ENCODE data around the gene ACTR6.

Gene ACTR6

DNA sequence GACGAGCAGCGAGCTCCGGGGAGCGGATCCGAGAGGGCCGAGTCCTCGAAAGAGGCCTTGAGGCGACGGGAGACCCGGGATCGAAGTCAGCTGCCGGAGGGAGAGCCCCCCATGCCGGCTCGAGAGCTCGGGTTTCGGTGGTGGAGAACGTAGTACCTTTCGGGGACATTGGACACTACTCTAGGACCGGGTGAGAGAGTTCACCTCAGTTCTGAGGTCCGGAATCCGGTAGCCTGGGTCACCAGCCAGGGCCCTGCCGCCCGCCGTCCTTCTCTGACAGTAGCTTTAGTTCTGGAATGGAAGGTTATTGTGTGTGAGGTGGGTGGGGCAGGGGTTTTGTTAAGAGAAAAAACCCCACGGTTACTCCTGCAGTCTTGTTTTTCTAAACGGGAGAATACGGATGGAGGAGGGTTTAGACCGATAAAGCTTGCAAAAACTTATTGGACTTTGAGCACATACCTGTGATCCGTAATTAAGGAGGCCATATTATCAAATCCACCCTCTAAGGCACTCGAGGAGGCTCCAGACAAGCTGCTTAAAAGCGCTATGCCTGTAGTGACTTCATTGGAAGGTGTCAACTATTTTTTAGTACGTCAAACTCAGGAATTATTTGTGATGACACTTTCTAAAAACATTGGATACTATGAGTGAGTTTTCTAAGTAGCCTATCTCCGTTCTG, 67.1 kb downstream of the ACTR6 start:
- peak; percentile 26 for DNase-seq

DNA sequence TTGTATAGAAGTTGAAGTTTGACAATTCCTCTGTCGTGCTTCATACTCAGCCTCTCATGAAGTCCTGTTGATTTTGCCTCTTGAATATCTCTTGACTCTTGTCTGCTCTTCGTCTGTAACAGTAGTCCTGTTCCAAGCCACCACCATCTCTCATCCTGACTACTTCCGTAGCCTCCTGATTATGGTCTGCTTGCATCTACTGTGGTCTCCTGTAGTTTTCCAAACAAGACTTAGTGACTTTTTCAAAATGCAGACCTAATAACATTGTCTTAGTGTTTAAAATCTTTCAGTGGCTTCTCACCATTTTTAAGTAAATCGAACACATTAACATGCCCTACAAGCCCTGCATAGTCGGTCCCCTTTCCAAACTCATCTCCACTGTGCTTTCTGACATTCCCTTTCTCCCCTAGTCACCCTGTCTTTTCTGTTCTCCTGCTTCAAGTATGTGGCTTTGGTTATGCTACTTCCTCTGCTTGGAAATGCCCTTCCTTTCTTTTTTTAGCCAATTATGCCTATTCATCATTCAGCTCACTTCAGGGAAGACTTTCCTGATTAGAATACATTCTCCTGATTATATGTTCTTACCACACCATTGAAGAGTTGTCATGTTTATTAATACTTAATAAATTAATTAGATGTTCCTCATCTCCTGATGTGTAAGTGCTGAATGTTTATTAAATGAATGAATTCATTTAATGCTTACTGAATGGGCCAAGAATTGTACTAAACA, 68.4 kb downstream of the ACTR6 start:
- peak; percentile 1 for DNase-seq

DNA sequence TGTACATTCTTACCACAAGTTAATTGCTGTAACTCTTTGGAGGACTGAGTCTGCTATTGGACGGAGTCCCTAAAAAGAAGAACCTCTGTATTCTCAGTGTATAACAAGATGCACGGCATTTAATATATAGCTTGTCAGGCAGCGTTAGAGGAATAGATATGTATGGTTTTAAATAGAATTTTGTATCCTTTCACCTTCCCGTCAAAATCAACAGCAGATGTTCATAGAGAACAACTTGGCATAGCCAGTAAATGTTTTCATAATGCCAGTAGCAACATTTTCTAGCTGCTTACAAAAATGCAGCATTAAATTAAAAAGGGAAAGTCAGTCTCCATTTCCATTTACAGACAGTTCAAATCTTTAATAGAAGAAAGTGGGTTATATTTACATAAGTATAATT, 73.2 kb downstream of the ACTR6 start:
- no peak for DNase-seq

Data from fibroblast of skin of right quadriceps (primary cell).